ENCODE results near the gene ITPKB. TPM values are rescaled to one million over a fixed set of nuclear protein-coding genes. Genes with fewer than 3 reads are reported as not detected.

Gene ITPKB
- total and polyA plus RNA-seq, 7 donors, result 3.9 to 14.1 (median 8.9) TPM

DNA sequence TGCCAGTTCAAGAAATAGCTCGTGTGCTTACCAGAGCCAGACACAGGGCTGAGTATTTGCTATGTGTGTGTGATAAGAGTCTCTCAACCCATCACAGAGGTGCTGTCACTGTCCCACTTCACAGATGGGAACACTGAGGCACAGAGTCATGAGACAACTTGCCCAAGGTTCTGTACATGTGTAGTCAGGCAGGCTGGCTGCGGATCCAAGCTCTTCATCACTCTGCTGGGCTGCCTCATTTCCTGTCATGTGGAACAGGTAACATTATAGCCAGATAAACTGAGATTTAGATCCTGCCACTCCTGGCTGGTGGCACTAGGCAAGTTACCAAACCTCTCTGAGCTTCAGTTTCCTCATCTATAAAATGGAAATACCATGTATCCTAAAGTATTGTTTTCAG is 77.8 kb downstream of the ITPKB start:
- Histone ChIP-seq H3K27me3 (ENCODE audit: insufficient read depth in 3 of 3, low read length in 2 of 3) (no peaks in the 10 kb centered on the region), H3K4me3 (no peak overlapping the region), H3K36me3 (ENCODE audit: insufficient read depth in 1 of 2, low read depth in 1 of 2) (no peaks in the 10 kb centered on the region), H3K4me1 (peaks cover 96% of the 10 kb centered on the region), H3K27ac (peak overlapping the region; percentile 77), H3K9me3 (no peaks in the 10 kb centered on the region)
- ATAC-seq (no peak), DNase-seq (peak in 1 of 2 donors; percentile 24)
- 48 to 77% (median 61%) methylated on average over 2 of the region's 2 CpGs for WGBS, 3 donors
- TF ChIP-seq CTCF (IDR thresholded peaks at IDR 0.05), result no peak
- intact Hi-C loops (cut with DNase I), result loop anchor here in 1 of 2 donors (5.0 kb wide), 1 partner anchor 76 kb away; the partner anchor contains the start of gene ITPKB

DNA sequence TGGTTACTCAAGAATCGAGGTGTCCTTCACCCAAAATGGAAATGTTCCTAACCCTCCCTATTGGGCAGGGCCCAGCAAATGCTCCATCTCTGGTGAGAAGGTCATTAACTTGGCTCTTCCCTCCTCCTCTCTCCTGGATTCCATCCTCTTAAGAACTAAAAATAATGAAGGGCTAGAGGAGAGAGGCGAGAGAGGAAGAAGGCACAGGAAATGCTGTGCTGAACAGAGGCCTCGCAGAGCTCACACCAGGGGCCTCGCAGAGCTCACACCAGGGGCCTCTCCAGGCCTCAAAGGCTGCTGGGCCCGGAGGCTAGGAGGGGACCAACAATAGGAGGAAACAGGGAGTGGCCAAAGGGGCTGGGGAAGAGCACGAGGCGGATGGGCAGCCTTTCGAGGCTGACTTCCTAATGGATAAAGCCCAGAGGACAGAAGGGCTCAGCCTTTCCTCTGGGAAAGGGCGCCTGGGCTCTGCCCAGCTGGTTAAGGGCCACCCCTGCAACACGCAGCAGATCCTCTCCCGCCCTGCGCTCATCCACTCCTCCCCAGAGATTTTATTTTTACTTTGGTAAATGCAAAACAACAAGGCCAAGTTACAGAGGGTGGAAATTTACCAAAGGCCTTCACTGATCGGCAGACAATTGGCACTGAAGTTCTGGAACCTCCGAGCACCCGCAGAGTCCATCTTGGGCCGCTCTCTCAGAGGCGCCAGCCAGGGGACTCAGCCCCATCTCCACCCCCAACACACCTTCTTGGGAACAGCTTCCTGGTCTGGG is 78.5 kb downstream of the ITPKB start:
- intact Hi-C loops (cut with DNase I), result loop anchor here in 1 of 2 donors (5.0 kb wide), 1 partner anchor 77 kb away; the partner anchor contains the start of gene ITPKB
- no peak for ATAC-seq
- WGBS, 3 donors, result 24 to 46% (median 34%) methylated on average over 17 of the region's 17 CpGs
- Histone ChIP-seq H3K4me3 (no peak overlapping the region), H3K9me3 (no peaks in the 10 kb centered on the region), H3K4me1 (peaks cover 99% of the 10 kb centered on the region), H3K27me3 (ENCODE audit: insufficient read depth in 3 of 3, low read length in 2 of 3) (no peaks in the 10 kb centered on the region), H3K36me3 (ENCODE audit: insufficient read depth in 1 of 2, low read depth in 1 of 2) (no peaks in the 10 kb centered on the region), H3K27ac (peak overlapping the region; percentile 77)
- no peak for TF ChIP-seq CTCF (IDR thresholded peaks at IDR 0.05)
- DNase-seq, result peak; percentile 45 to 64

GRCh38 chr1:226659641-226660040 is 79.4 kb downstream of the ITPKB start:
- DNase-seq (peak in 1 of 2 donors; percentile 19), ATAC-seq (no peak)
- no peak overlapping the region for H3K4me3 ChIP-seq
- H3K4me1 ChIP-seq, result peaks cover 94% of the 10 kb centered on the region
- intact Hi-C loops (cut with DNase I), result loop anchor here in 1 of 2 donors (5.0 kb wide), 1 partner anchor 78 kb away; the partner anchor contains the start of gene ITPKB
- peak overlapping the region; percentile 77 for H3K27ac ChIP-seq
- H3K27me3 ChIP-seq (ENCODE audit: insufficient read depth in 3 of 3, low read length in 2 of 3), result no peaks in the 10 kb centered on the region
- H3K9me3 ChIP-seq, result no peaks in the 10 kb centered on the region
- no peaks in the 10 kb centered on the region for H3K36me3 ChIP-seq (ENCODE audit: insufficient read depth in 1 of 2, low read depth in 1 of 2)
- WGBS, 3 donors, result 81 to 88% (median 86%) methylated on average over 4 to 5 of the region's 5 CpGs
- TF ChIP-seq CTCF (IDR thresholded peaks at IDR 0.05), result no peak

DNA sequence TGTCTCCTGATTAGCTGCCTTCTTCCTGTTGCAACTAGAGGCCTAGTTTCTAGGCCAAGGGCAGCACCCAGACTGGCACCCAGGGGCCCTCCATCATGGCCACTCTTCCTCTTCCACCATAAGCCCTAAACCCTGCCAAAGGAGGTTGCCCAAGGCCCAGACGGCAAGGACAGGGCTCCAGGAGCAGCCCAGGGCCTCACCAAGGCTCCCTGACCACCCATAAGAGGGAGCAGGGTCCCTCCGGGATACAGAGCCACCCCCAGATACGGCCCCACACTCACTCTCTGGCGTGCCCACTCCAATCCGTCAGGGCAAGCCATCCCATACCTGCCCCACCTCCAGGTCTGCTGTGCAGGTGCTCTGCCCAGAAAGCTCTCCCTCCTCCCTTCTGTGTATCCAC is 79.9 kb downstream of the ITPKB start:
- no peak for TF ChIP-seq CTCF (IDR thresholded peaks at IDR 0.05)
- WGBS, 3 donors, result 87 to 93% (median 87%) methylated on average over 5 of the region's 5 CpGs
- H3K9me3 ChIP-seq, result no peaks in the 10 kb centered on the region
- ATAC-seq (no peak), DNase-seq (peak in 1 of 2 donors; percentile 25)
- H3K27me3 ChIP-seq (ENCODE audit: insufficient read depth in 3 of 3, low read length in 2 of 3), result no peaks in the 10 kb centered on the region
- no peaks in the 10 kb centered on the region for H3K36me3 ChIP-seq (ENCODE audit: insufficient read depth in 1 of 2, low read depth in 1 of 2)
- no peak overlapping the region for H3K4me3 ChIP-seq
- intact Hi-C loops (cut with DNase I), result no loop called here
- H3K4me1 ChIP-seq, result peaks cover 93% of the 10 kb centered on the region
- peak overlapping the region; percentile 77 for H3K27ac ChIP-seq

Data from psoas muscle (tissue), 8 donors.